ENCODE results near the gene SIK3.
"Not testable (repeated sequence)": the region's sequence is repeated elsewhere in the genome, so short reads cannot be mapped to it uniquely, and the experiment has no call there.

The SIK3 gene

GRCh38 chr11:116837231-116838091, 260.8 kb downstream of the SIK3 start, which contains the start of gene APOA1:
Gene APOA1 (minus strand): TSS chr11:116837622. CDS start chr11:116837387, 235 bp downstream.
- Mint-ChIP-seq H3K9me3 (no peaks in the 10 kb centered on the region), H3K27ac (no peak within 1 kb of the TSS), H3K36me3 (no peaks in the 10 kb centered on the region), H3K27me3 (no peaks in the 10 kb centered on the region), H3K4me3 (no peak within 1 kb of the TSS), H3K4me1 (peaks cover 19% of the 10 kb centered on the region)
- ATAC-seq: no peak

- Mint-ChIP-seq H3K36me3 (no peaks in the 10 kb centered on the region), H3K27me3 (no peaks in the 10 kb centered on the region), H3K4me1 (peaks cover 19% of the 10 kb centered on the region), H3K4me3 (no peak overlapping the region), H3K9me3 (no peaks in the 10 kb centered on the region), H3K27ac (no peak overlapping the region)
- no peak for ATAC-seq
These were observed 261.6 kb downstream of the SIK3 start for GRCh38 chr11:116836632-116836991.

GRCh38 chr11:116835791-116836631, 262.2 kb downstream of the SIK3 start:
- peaks cover 6% of the 10 kb centered on the region for H3K27me3 Mint-ChIP-seq

GRCh38 chr11:116835042-116835772, 263.0 kb downstream of the SIK3 start:
- no peaks in the 10 kb centered on the region for H3K9me3 Mint-ChIP-seq
- ATAC-seq: peak; percentile 1
- peak overlapping the region; percentile 32 for H3K27ac Mint-ChIP-seq
- no peaks in the 10 kb centered on the region for H3K36me3 Mint-ChIP-seq
- H3K4me1 Mint-ChIP-seq: peaks cover 19% of the 10 kb centered on the region
- H3K27me3 Mint-ChIP-seq: peaks cover 11% of the 10 kb centered on the region
- peak overlapping the region; percentile 63 for H3K4me3 Mint-ChIP-seq

More at GRCh38 chr11:116835791-116836631, 262.2 kb downstream of the SIK3 start:
- peaks cover 19% of the 10 kb centered on the region for H3K4me1 Mint-ChIP-seq
- no peaks in the 10 kb centered on the region for H3K9me3 Mint-ChIP-seq
- H3K4me3 Mint-ChIP-seq: peak overlapping the region; percentile 63
- peak overlapping the region; percentile 32 for H3K27ac Mint-ChIP-seq
- H3K36me3 Mint-ChIP-seq: no peaks in the 10 kb centered on the region
- ATAC-seq: peak; percentile 86

GRCh38 chr11:116834535-116835041, 263.6 kb downstream of the SIK3 start:
- Mint-ChIP-seq H3K4me1 (peaks cover 19% of the 10 kb centered on the region), H3K4me3 (peak overlapping the region; percentile 21), H3K27me3 (peaks cover 11% of the 10 kb centered on the region)
- not testable (repeated sequence) for ATAC-seq, H3K9me3 Mint-ChIP-seq, H3K36me3 Mint-ChIP-seq, H3K27ac Mint-ChIP-seq

- no peak overlapping the region for H3K27ac Mint-ChIP-seq
- peaks cover 11% of the 10 kb centered on the region for H3K27me3 Mint-ChIP-seq
- H3K4me1 Mint-ChIP-seq: peaks cover 19% of the 10 kb centered on the region
- H3K9me3 Mint-ChIP-seq: no peaks in the 10 kb centered on the region
- no peak for ATAC-seq
- no peaks in the 10 kb centered on the region for H3K36me3 Mint-ChIP-seq
- H3K4me3 Mint-ChIP-seq: no peak overlapping the region
These were observed 264.3 kb downstream of the SIK3 start for GRCh38 chr11:116833816-116834534.

- no peaks in the 10 kb centered on the region for H3K9me3 Mint-ChIP-seq
- peaks cover 11% of the 10 kb centered on the region for H3K27me3 Mint-ChIP-seq
- no peak overlapping the region for H3K4me3 Mint-ChIP-seq
- no peak overlapping the region for H3K27ac Mint-ChIP-seq
- H3K4me1 Mint-ChIP-seq: peaks cover 19% of the 10 kb centered on the region
- no peak for ATAC-seq
- no peaks in the 10 kb centered on the region for H3K36me3 Mint-ChIP-seq
These were observed 264.8 kb downstream of the SIK3 start for GRCh38 chr11:116833491-116833815.

- Mint-ChIP-seq H3K36me3 (no peaks in the 10 kb centered on the region), H3K4me3 (no peak overlapping the region), H3K27me3 (peaks cover 11% of the 10 kb centered on the region), H3K4me1 (peaks cover 19% of the 10 kb centered on the region), H3K27ac (no peak overlapping the region), H3K9me3 (no peaks in the 10 kb centered on the region)
- no peak for ATAC-seq
These were observed 265.6 kb downstream of the SIK3 start for GRCh38 chr11:116832350-116833290.

- no peaks in the 10 kb centered on the region for H3K36me3 Mint-ChIP-seq
- no peak for ATAC-seq
- no peaks in the 10 kb centered on the region for H3K9me3 Mint-ChIP-seq
- H3K27me3 Mint-ChIP-seq: peaks cover 11% of the 10 kb centered on the region
- H3K4me3 Mint-ChIP-seq: no peak overlapping the region
- no peak overlapping the region for H3K27ac Mint-ChIP-seq
- peaks cover 19% of the 10 kb centered on the region for H3K4me1 Mint-ChIP-seq
These were observed 266.4 kb downstream of the SIK3 start for GRCh38 chr11:116831790-116832349.

GRCh38 chr11:116830184-116830912, 267.9 kb downstream of the SIK3 start:
- ATAC-seq: no peak
- no peak overlapping the region for H3K4me3 Mint-ChIP-seq
- no peak overlapping the region for H3K27ac Mint-ChIP-seq
- no peaks in the 10 kb centered on the region for H3K9me3 Mint-ChIP-seq
- peaks cover 8% of the 10 kb centered on the region for H3K4me1 Mint-ChIP-seq
- H3K27me3 Mint-ChIP-seq: peaks cover 11% of the 10 kb centered on the region
- H3K36me3 Mint-ChIP-seq: no peaks in the 10 kb centered on the region

- Mint-ChIP-seq H3K4me1 (peaks cover 1% of the 10 kb centered on the region), H3K27me3 (peaks cover 11% of the 10 kb centered on the region), H3K36me3 (no peaks in the 10 kb centered on the region), H3K9me3 (no peaks in the 10 kb centered on the region), H3K27ac (no peak within 1 kb of the TSS), H3K4me3 (no peak within 1 kb of the TSS)
- ATAC-seq: no peak
These were observed 268.6 kb downstream of the SIK3 start, which contains the start of gene APOC3 for GRCh38 chr11:116829525-116830183. Gene APOC3 (plus strand): TSS chr11:116829907. CDS start chr11:116830583, 676 bp downstream.
